Activated CD4-positive, alpha-beta T cell treated with anti-CD3 and anti-CD28 coated beads for 36 hours (primary cell): ENCODE measurements around the gene ARHGEF28. TPM values are rescaled to one million over a fixed set of nuclear protein-coding genes. Genes with fewer than 3 reads are reported as not detected.

Experiments
- total RNA-seq, 2 experiments: library from RNA; stranded (reverse); gene quantifications; one replicate each; pipeline ENCODE4 v1.2.3, GENCODE V29; 2021

ARHGEF28 gene
- total RNA-seq, 2 experiments from 2014 or later = 0.02 to 0.18 TPM

Other genes with a start within 250 kb of the ARHGEF28 start
- under 1 TPM; 0.23 to 0.48 TPM for gene FOXD1, start 177.4 kb upstream of the ARHGEF28 start, total RNA-seq
- 1,000 to 10,000 TPM; 1,030 to 1,213 TPM for gene BTF3, start 127.8 kb upstream of the ARHGEF28 start, total RNA-seq
- gene ANKRA2, start 60.6 kb upstream of the ARHGEF28 start, total RNA-seq = 10 to 100 TPM; 16.3 to 18.4 TPM
- 10 to 100 TPM; 33.6 to 42.4 TPM for gene UTP15, start 60.5 kb upstream of the ARHGEF28 start, total RNA-seq